ENCODE measurements around the gene KRT82.

KRT82 gene

GRCh38 chr12:52354200-52354599, 51.9 kb downstream of the KRT82 start:
- no peak overlapping the region for H3K4me3 ChIP-seq (ENCODE audit: low read length)
- no peak for DNase-seq (ENCODE audit: low read depth)
- TF ChIP-seq CTCF (conservative IDR thresholded peaks at IDR 0.05; ENCODE audit: low read length) = no peak

GRCh38 chr12:52353766-52354165, 52.4 kb downstream of the KRT82 start:
- DNase-seq (ENCODE audit: low read depth) = no peak
- no peak for TF ChIP-seq CTCF (conservative IDR thresholded peaks at IDR 0.05; ENCODE audit: low read length)

GRCh38 chr12:52352951-52353350, 53.2 kb downstream of the KRT82 start:
- TF ChIP-seq CTCF (conservative IDR thresholded peaks at IDR 0.05; ENCODE audit: low read length) = no peak
- DNase-seq (ENCODE audit: low read depth) = no peak
- H3K4me3 ChIP-seq (ENCODE audit: low read length) = no peak overlapping the region

More at GRCh38 chr12:52353766-52354165, 52.4 kb downstream of the KRT82 start:
- no peak overlapping the region for H3K4me3 ChIP-seq (ENCODE audit: low read length)

GRCh38 chr12:52351196-52352059, 54.7 kb downstream of the KRT82 start:
- no peak overlapping the region for H3K4me3 ChIP-seq (ENCODE audit: low read length)
- TF ChIP-seq CTCF (conservative IDR thresholded peaks at IDR 0.05; ENCODE audit: low read length) = no peak
- no peak for DNase-seq (ENCODE audit: low read depth)

- no peak overlapping the region for H3K4me3 ChIP-seq (ENCODE audit: low read length)
- DNase-seq (ENCODE audit: low read depth) = no peak
- no peak for TF ChIP-seq CTCF (conservative IDR thresholded peaks at IDR 0.05; ENCODE audit: low read length)
Measured at GRCh38 chr12:52350786-52351185, 55.3 kb downstream of the KRT82 start.

- H3K4me3 ChIP-seq (ENCODE audit: low read length) = no peak overlapping the region
- no peak for DNase-seq (ENCODE audit: low read depth)
- no peak for TF ChIP-seq CTCF (conservative IDR thresholded peaks at IDR 0.05; ENCODE audit: low read length)
Measured at GRCh38 chr12:52350021-52350620, 56.0 kb downstream of the KRT82 start.

GRCh38 chr12:52349196-52349595, 56.9 kb downstream of the KRT82 start:
- DNase-seq (ENCODE audit: low read depth) = no peak
- TF ChIP-seq CTCF (conservative IDR thresholded peaks at IDR 0.05; ENCODE audit: low read length) = no peak
- no peak overlapping the region for H3K4me3 ChIP-seq (ENCODE audit: low read length)
